Dedifferentiated amniotic fluid mesenchymal stem cell (primary cell): Measurements from ENCODE around the gene ADGRG4.
"Not testable (repeated sequence)": the region's sequence is repeated elsewhere in the genome, so short reads cannot be mapped to it uniquely, and the experiment has no call there.

Experiments
- DNase-seq: peaks from one replicate; pipeline ENCODE4 v3.0.0-alpha.2; 2016; ENCODE audit errors: extremely low spot score

ADGRG4 gene

DNA sequence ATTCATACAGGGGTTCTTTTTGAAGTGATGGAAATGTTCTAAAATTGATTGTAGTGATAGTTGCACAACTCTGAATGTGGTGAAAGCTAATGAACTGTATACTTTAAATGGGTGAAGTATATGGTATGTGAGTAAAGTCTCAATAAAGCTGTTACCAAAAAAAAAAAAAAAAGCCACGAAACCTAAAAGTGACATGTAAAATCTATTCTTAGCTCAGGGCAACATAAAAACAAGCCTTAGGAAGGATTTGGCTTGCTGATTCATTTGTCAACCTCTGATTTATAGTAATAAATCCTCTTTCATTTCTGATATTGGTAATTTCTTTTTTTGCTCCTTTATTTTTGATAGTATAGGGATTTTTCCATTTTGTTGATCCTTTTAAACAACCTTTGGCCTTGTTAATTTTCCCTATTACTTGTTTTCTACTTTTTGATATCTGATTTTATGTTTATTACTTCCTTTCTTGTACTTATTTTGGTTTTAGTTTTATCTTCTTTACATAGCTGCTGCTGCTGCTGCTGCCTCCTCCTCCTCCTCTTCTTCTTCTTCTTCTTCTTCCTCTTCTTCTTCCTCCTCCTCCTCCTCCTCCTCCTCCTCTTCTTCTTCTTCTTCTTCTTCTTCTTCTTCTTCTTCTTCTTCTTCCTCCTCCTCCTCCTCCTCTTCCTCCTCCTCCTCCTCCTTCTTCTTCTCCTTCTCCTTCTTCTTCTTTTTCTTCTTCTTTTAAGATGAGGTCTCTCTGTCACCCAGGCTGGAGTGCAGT lies 79.4 kb downstream of the ADGRG4 start:
- DNase-seq, result no peak

- DNase-seq, result no peak
Observed at GRCh38 chrX:136386173-136386572, 85.4 kb downstream of the ADGRG4 start.

GRCh38 chrX:136386826-136387225 lies 86.1 kb downstream of the ADGRG4 start:
- no peak for DNase-seq

DNA sequence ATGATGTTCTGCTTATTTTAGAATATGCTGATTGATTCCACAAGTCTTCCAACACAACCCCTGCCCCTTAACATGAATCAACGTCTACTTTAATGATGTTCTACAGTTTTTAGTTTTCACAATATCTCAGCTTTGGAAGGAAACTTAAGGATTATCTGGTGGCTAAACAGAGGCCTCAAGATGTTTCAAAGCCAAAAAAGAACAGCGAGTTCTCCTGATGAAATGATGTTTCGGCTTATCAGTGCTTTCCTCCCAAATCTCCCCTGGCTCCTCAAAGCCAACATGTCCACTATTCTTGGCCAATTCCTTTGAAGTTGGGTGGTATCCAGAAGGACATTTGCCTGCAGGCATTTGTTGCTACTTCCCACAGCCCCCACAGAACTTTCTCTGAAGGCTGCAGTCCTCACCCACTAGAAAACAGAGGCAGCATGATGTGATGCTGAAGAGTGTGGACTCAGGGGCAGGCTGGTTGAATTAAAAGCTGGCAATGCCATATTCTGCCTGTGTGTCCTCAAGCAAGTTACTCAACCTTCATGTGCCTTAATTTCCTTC lies 87.3 kb downstream of the ADGRG4 start:
- no peak for DNase-seq

- DNase-seq, result no peak
Observed at GRCh38 chrX:136390921-136391320, 90.2 kb downstream of the ADGRG4 start.

- DNase-seq, result no peak
Observed at GRCh38 chrX:136395271-136395670, 94.5 kb downstream of the ADGRG4 start.

DNA sequence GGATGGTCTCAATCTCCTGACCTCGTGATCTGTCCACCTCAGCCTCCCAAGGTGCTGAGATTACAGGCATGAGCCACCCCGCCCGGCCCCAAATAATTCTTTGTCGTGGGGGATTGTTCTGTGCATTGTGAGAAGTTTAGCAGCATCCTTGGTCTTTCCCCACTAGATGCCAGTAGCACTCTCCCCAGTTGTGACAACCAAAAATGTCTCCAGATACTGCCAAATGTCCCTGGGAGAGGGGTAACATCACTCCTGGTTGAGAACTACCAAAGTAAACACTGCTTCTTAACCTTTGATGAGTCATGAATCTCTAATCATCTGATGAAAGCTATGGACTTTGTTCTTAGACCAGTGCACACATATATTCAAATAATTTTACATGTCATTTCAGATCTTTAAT lies 96.2 kb downstream of the ADGRG4 start:
- no peak for DNase-seq

DNA sequence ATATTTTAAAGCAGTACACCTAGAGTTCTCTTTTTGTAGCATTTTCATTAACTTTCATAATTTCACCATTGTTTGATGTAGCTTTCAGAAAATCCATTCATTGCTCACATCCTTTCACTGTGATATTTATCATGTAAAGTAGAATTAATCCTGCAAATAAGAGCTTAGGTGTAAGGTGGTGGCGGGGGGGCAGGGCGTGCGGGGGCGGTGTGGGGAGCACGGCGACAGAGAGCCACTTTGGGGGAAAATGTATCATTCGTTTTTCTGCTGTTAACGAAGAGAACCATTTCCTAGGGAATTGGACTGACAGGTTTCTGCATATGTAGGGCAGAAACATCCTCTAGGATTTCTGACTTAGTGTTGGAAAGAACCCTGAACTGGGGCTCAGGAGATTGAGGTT lies 104.4 kb downstream of the ADGRG4 start:
- DNase-seq, result no peak

DNA sequence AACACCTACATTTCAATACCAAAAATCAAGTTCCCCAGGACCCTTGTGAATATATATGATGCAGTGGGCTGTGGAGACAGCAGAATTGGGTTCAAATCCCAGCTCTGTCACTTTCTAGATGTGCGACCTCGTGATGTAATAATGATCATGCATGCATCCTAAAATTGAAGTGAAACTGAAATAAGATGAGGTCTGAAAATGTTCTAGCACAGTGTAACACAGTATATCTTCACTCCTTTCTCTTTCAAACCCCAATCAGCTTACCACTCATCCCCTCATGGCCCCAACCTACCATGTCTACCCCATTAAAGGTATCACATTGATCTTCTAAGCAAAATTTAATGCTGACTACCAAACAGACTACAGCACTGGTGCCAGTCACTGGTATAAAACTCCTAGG lies 117.0 kb downstream of the ADGRG4 start:
- no peak for DNase-seq

DNA sequence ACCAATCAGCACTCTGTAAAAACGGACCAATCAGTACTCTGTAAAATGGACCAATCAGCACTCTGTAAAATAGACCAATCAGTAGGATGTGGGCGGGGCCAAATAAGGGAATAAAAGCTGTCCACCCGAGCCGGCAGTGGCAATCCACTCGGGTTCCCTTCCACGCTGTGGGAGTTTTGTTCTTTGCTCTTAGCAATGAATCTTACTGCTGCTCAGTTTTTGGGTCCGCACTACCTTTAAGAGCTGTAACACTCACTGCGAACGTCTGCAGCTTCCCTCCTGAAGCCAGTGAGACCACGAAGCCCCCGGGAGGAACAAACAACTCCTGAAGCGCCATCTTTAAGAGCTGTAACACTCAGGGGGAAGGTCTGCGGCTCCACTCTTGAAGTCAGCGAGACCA lies 120.6 kb downstream of the ADGRG4 start:
- no peak for DNase-seq

DNA sequence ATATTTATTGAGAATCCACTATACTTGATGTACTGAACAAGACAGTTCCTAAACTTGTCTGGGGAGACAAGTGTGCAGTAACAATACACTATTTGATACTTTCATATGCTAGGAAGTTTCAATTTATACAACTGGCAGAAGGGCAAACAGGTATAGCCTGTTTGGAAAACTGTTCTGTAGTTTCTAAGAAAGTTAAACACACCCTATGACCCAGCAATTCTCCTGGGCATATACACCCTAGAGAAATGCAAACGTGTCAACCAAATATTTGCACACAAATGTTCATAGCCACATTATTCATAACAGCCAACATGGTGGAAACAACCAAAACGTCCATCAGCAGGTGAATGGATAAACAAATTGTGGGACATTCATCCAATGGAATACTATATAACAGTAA lies 123.0 kb downstream of the ADGRG4 start:
- DNase-seq, result no peak

- DNase-seq, result no peak
Observed at GRCh38 chrX:136425996-136426395, 125.2 kb downstream of the ADGRG4 start.

- no peak for DNase-seq
Observed at GRCh38 chrX:136431625-136432024, 130.9 kb downstream of the ADGRG4 start.

DNA sequence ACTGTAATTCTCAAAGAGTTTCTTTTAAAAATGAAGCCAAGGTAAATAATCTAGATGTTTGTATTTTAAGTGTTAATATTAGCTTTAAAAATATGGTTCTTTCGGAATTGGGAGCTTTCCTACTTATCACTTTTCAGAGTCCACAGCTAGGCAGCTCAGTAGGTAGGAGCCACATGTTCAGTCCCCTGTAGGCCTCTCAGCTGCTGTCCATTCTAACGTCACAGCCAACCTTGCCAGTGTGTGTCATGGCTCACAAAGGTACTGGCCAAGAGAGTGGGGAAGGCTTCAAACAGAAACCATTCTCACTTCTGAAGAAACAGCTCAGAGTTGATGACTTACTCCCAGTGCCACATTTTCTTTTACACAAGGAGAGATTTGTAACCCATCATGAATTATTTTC lies 137.0 kb downstream of the ADGRG4 start:
- DNase-seq, result no peak

GRCh38 chrX:136438192-136438591 lies 137.4 kb downstream of the ADGRG4 start:
- no peak for DNase-seq

GRCh38 chrX:136445674-136446073 lies 144.9 kb downstream of the ADGRG4 start:
- DNase-seq, result not testable (repeated sequence)

DNA sequence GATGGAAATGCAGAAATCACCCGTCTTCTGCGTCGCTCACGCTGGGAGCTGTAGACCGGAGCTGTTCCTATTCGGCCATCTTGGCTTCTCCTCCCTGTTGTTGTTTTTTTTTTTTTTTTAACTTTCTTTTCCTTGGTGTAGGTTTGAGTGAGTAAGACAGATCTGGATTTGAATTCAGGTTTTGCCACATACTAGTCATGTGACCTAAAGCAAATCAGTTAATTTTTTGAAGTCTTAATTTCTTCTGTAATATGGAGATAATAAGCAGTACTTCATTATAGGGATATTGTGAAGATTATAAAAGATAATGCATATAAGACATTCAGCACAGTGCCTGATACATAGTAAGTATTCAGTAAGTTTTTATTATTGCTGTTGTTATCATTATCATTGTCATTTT lies 145.4 kb downstream of the ADGRG4 start:
- DNase-seq, result no peak

- no peak for DNase-seq
Observed at GRCh38 chrX:136447308-136447707, 146.5 kb downstream of the ADGRG4 start.

DNA sequence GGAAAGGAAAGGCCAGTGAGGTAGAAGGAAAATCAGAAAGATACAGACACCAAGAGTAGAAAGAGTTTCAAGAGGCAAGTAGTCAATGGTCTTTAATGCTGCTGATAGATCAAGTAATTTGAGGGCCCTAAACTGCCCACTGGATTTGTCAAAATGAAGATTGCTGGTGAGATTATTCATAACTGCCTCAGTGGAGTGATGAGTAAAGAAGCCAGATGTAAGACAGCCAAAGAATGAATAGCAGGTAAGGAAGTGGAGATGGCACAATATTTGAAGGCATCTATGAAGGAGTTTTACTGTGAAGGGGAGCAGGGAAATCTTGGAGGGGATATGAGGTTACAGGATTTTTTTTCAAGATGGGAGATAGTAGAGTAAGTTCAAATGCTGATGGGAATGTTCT lies 147.2 kb downstream of the ADGRG4 start:
- no peak for DNase-seq

DNA sequence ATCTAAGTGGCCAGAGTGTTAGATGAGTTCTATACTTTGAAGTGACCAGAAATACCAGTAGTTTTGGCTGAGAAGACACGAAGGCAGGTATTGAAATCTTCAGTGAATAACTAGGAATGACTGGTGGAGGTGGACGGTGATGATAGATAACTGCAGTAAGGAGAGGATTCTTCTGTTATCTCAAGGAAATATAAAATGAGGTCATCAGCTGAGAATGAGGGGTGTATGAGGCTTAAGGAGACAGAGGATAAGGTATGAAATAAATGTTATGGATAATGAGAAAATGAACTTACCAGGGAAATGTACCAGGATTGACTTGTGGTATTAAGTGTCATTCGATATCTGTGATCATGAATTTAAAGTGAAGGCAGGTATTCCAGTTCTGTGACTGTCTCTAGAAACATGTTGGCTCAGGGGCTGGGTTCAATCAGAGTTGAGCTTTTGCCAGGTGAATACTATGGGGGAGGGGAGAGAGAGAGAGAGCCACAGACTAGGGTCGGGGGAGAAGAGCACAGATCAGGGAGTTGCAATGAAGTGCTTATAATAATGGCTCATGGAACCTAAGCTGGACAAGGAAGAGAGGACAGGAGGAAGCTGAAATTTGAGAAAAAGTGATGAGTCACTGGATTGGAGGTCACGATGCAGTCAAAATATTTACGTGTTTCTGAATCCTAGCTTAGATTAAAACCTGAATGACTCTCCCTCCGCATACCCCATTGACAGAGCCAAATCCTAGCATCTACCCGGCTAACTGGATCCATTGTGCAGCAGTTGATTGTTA lies 149.5 kb downstream of the ADGRG4 start:
- no peak for DNase-seq

- no peak for DNase-seq
Observed at GRCh38 chrX:136452614-136453013, 151.9 kb downstream of the ADGRG4 start.

GRCh38 chrX:136453114-136453513 lies 152.4 kb downstream of the ADGRG4 start:
- DNase-seq, result no peak

- DNase-seq, result no peak
Observed at GRCh38 chrX:136453771-136454170, 153.0 kb downstream of the ADGRG4 start.
